GM13977 (cell line): ENCODE results near the gene EVPL.

ENCODE experiments used
- DNase-seq: peaks from one replicate; pipeline ENCODE4 v3.0.0; 2012; ENCODE audit warnings: low spot score
- CTCF ChIP-seq: IDR thresholded peaks from 2 replicates; pipeline ENCODE4 v1.5.1; 2012; ENCODE audit warnings: mild to moderate bottlenecking, control low read depth; ENCODE audit not compliant: insufficient read depth; ENCODE audit errors: extremely low read depth, missing control alignments
- in situ Hi-C: fragments of 300-500 bp; cut with MboI; formaldehyde crosslinking; loops from one replicate; pipeline ENCODE4 v1.12.0; 2022; ENCODE audit warnings: low sequenced_read_pairs, low pct_unique_long_range_greater_than_20kb, mixed read lengths, inconsistent platforms; ENCODE audit not compliant: unreplicated experiment

Gene EVPL

GRCh38 chr17:76051561-76051960 is 24.5 kb upstream of the EVPL start:
- no peak for TF ChIP-seq CTCF
- in situ Hi-C loops = no loop called here
- DNase-seq = no peak

- DNase-seq = no peak
- in situ Hi-C loops = no loop called here
- no peak for TF ChIP-seq CTCF
These were observed 23.7 kb upstream of the EVPL start for GRCh38 chr17:76050538-76051467.

- in situ Hi-C loops = no loop called here
- no peak for TF ChIP-seq CTCF
- DNase-seq = no peak
These were observed 22.9 kb upstream of the EVPL start for GRCh38 chr17:76049836-76050537.

- no peak for TF ChIP-seq CTCF
- in situ Hi-C loops = no loop called here
- DNase-seq = no peak
These were observed 22.1 kb upstream of the EVPL start for GRCh38 chr17:76049239-76049638.

- TF ChIP-seq CTCF = no peak
- no peak for DNase-seq
- in situ Hi-C loops = no loop called here
These were observed 21.6 kb upstream of the EVPL start for GRCh38 chr17:76048711-76049110.

- TF ChIP-seq CTCF = no peak
- in situ Hi-C loops = no loop called here
- DNase-seq = no peak
These were observed 21.0 kb upstream of the EVPL start for GRCh38 chr17:76048025-76048605.
